ENCODE measurements around the gene ASB1.

The ASB1 gene

GRCh38 chr2:238473523-238473922 lies 46.8 kb downstream of the ASB1 start:
- no peak for DNase-seq

DNA sequence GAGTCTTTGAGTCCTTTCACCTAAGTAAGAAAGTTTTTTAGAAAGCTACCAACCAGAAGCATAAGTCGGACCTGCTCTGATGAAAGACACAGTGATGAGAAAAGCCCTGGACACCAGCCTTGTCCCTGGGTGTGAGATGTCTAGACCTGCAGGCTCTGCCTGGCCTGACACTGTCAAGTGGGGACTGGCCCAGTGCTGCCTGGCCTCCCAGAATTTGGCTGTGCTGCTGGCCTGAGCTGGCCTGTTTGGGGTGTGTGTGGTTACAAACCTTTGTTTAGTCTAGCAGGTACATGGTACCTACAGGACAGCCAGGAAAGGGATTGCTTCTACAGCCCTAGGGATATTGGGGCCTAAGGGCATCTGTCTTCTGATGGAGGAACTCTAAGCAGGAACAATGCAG lies 48.3 kb downstream of the ASB1 start:
- no peak for DNase-seq

DNA sequence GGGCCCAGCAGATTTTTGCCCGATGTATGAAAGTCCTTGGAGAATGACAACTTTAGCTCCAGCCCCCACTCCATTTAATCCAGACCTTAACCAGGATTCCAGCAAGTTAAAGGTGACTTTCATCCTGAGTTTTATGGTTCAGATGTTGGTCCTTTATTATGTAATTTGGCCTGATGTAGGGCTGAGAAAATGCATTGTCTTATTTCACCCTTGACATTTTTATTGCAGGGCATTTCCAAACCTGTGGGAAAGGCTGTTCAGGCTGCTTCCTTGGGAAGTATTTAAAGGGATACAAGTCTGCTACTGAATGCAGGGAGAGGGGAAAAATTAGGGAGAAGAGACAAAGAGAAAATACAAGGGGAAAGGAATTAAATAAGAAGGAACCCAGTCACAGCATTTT lies 48.8 kb downstream of the ASB1 start:
- no peak for DNase-seq

- no peak for DNase-seq
Measured at GRCh38 chr2:238476258-238476657, 49.5 kb downstream of the ASB1 start.

DNA sequence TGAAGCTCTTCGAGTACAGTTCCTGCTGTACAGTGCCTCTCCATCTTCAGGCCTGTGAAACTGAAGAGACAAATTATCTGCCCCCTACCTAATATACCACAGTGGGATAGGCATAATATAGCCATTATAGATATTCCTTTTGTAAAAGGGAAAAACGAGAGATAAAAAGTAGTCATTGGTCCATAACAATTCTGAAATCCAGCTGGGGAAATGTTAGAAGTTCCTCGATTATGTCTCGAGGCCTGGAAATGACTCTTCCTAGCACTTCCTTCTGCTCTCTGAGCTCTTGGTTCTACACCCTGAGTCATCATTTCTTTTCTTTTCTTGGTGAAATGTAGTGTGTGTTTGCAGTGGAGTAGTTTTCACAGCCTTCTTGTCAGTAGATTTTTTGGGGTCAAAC lies 51.5 kb downstream of the ASB1 start:
- DNase-seq = no peak

GRCh38 chr2:238479847-238480246 lies 53.1 kb downstream of the ASB1 start:
- DNase-seq = no peak

DNA sequence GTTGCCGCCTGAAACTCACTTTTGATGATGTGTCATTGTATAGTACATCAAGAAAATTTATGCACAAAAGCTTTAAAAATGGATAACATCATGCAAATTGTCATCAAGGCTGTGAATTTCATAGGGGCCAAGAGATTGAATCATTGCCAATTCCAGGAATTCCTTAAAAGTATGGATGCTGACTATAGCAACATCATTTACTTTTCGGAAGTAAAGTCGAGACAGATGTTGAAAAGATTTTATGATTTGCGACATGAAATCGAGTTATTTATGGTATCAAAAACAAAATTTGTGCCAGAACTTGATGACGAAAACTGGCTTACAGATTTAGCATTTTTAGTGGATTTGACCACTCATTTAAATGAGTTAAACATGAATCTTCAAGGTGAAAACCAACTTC lies 56.3 kb downstream of the ASB1 start:
- DNase-seq = no peak

DNA sequence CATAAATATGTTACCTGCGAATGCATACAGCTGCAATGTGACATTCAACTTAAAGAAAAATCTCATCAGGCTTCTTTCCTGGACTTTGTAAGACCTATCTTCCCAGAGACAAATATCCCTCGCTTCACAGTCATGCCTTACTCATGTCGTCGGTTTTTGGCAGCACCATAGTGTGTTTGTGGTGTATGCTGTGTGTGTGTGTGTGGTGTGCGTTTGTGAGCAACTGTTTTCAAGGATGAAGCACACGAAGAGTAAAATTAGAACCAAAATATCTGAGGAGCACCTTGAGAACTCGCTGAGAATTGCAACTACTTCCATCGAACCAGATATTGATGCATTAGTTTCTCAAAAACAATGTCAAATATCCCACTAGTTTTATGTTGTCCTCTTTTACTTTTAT lies 56.9 kb downstream of the ASB1 start:
- no peak for DNase-seq

DNA sequence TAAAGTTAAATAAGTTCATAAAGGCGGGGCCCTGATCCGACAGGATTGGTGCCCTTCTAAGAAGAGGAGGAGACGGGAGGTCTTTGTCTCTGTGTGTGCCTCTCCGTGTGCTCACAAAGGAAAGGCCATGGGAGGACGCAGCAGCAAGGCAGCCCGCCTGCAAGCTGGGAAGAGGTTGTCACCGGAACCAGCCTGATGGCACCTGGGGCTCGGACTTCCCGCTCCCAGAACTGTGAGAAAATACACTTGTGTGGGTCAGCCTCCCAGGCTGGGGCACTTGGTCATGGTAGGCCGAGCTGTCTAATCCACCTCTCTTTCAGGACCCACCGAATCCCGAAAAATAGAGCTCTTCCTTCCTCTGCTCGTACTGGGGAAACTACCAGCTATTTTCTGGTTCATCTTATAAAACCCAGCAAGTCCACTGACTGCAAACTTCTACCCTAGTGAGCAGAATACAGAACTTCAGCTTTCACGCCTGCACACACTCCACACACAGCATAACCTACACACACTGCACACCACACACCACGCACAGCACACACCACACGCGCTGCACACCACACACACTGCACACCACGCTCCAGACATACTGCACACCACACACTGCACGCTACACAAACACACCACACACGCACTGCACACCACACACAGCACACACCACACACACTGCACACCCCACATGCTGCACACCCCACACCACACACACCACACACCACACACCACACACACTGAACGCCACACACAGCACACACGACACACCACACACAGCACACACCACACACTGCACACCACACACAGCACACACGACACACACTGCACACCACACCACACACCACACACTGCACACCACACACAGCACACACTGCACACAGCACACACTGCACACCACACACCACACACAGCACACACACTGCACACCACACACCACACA lies 58.1 kb downstream of the ASB1 start:
- no peak for DNase-seq

- no peak for DNase-seq
Measured at GRCh38 chr2:238486123-238486848, 59.6 kb downstream of the ASB1 start.

- DNase-seq = no peak
Measured at GRCh38 chr2:238487134-238487533, 60.4 kb downstream of the ASB1 start.

GRCh38 chr2:238487652-238488346 lies 61.1 kb downstream of the ASB1 start:
- no peak for DNase-seq

GRCh38 chr2:238488347-238488826 lies 61.7 kb downstream of the ASB1 start:
- DNase-seq = no peak

DNA sequence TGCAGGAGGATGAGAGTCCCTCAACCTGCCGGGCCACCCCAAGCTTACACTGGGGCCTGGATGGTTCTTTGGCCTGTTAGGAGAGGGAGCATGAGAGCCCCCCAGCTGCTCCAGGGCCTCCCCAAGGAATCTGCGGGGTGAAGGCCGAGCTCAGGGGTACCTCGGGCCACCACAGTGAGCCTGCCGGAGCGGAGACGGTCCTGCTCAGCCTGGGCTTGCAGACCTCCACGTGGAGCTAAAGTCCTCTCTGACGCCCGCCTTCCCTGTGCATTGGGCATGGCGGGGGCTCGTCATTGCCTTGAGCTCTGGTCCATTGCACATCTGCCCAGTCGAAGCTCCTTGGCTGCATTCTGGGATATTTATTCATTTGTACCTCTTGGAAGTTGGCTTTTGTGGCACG lies 62.7 kb downstream of the ASB1 start:
- no peak for DNase-seq

GRCh38 chr2:238489896-238490295 lies 63.2 kb downstream of the ASB1 start:
- DNase-seq = no peak

DNA sequence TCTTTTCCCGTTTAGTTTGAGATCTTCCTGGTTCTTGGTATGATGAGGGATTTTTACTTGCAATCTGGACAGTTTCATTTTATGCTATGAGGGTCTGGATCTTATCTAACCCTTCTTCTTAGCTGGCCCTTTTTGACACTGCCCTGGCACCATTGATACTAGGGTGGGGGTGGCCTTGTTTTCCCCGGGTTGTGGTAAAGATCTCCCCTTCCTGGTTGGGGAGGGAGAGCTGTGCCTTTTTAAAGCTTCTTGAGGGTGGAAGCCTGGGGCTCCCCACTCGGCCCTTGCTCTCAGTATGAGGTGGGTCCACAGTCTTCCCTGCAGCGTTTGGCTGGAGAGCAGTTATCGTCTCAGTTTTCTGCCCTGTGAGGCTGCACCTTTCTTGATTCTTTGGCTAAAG lies 66.1 kb downstream of the ASB1 start:
- no peak for DNase-seq

- DNase-seq = no peak
Measured at GRCh38 chr2:238493411-238493810, 66.7 kb downstream of the ASB1 start.

DNA sequence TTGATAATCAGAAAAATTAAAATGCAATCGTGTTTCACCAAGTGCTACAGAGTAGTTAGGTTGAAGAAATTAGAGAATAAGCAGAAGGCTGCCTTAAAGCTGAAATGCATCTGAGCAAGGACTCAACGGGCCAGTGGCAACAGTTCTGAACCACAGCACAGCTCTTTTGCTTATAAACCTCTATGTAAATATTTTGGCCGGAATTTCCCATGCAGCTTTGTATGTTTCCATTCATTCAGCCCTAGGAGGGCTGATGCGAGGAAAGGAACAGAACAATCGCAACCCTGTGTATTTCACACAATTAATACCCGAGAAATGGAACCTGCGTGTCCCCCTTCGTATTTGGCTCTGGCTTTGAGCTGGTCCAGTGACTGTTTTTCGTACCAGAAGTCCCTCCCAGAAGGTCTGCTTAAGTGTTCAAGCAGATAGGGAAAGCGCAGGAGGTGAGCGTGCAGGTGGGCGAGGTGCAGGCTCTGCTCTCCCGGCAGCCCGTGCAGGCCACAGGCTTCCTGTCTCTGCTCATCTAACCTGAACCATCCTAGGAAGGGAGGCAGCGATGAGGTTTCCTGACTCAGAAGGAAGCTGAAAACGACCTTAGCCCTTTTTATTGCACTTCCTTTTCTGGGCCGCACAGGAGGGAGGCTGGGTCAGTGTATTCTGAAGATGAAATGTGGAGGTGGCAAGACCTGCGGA lies 67.3 kb downstream of the ASB1 start:
- no peak for DNase-seq

DNA sequence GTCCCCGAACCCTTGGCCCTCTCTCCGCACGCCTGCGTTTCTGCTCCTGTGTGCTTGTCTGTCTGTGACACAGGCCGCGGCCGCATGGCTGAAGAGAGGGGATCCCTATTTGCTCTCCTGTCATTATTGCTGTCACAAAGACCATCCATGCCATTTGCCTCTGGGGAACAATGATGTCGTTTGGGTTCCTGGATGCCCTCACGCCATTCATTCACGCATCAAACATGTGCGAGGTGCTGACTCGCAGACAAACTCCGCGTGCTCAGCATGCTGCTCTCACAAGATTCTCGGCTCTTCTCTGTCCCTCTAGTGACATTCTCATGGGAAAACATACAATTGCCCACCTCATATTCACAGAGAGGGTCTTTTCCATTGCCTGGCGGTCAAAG lies 67.8 kb downstream of the ASB1 start:
- DNase-seq = no peak

GRCh38 chr2:238495422-238495821 lies 68.7 kb downstream of the ASB1 start:
- no peak for DNase-seq

DNA sequence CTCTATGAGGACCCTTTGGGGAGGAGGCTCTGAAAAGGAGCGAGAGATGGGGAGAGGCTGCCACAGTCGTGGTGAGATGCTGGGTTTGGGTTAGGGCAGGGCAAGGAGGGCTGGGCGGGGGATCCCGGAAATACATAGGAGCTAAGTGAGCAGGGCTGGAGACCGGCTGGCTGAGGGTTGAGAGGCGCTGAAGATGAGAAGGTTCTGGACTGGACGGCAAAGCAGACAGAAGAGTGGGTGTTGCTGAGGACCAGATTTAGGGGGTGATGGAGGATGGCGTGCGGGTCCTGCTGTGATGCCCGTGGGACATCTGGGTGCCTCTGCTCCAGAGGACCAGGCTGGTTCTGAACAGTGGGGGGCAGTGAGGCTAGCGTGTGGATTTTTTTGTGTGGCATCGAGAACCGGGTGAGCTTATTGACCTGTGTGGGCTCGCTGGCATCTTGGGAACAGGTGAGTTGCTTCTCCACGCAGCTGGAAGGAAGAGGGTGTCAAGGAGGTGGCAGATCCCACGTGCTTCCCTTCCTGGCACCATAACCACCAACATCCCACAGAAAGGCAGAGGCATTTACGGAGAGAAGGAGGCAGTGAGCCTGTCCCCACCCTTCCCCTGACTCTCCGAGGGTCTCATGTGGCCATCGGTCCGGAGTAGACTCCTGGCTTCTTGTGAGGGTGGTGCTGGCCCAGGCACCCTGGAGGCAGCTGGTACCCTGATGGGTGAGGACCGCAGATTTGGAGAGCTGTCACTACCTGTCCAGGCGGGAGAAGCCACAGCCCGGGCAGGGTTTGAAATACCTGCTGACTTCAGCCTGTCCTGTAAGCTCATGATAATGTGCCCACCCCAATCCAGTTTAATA lies 70.3 kb downstream of the ASB1 start:
- DNase-seq = no peak

- no peak for DNase-seq
Measured at GRCh38 chr2:238497610-238498005, 70.9 kb downstream of the ASB1 start.
